ENCODE results near the gene ABCB8. TPM values are rescaled to one million over a fixed set of nuclear protein-coding genes. Genes with fewer than 3 reads are reported as not detected.

ABCB8 gene
- total and polyA plus RNA-seq, 12 donors = 16.7 to 42.2 (median 24.6) TPM

DNA sequence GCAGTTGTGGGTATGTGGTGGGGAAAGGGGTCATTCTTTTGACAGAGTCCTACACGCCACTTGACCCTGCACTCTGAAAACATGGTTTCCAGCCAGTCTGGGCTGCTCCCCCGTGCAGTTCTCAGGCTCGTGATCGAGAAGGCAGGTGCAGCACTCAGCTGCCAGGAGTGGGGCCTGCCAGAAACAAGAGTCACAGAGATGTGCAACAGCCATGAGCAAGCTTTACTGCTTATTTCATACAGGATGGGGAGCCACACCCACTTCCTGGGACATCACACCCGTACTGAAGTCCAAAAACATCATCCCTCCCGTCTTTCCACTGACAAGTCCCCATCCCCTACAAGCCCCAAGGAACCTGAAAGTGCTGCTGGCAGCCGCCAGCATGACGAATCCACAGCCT is 13.3 kb upstream of the ABCB8 start:
- Histone ChIP-seq H3K27me3 (peaks cover 0 to 46% (median 34%) of the 10 kb centered on the region in 7 donors), H3K27ac (peak overlapping the region in 1 of 10 donors; percentile 73), H3K4me1 (peaks cover 9 to 70% (median 42%) of the 10 kb centered on the region in 9 donors), H3K36me3 (peaks cover 0 to 23% (median 0%) of the 10 kb centered on the region in 9 donors), H3K4me3 (no peak overlapping the region), H3K9me3 (no peaks in the 10 kb centered on the region)
- ATAC-seq (no peak), DNase-seq (no peak)
- intact Hi-C loops (cut with DNase I) = loop anchor here in 4 of 10 donors (5.0 to 10.0 kb wide), 4 partner anchors 50 to 238 kb away; no protein-coding TSS in a partner anchor
- 62 to 76% methylated on average over 8 of the region's 8 CpGs for WGBS, 2 donors
- TF ChIP-seq, protein P1, sequence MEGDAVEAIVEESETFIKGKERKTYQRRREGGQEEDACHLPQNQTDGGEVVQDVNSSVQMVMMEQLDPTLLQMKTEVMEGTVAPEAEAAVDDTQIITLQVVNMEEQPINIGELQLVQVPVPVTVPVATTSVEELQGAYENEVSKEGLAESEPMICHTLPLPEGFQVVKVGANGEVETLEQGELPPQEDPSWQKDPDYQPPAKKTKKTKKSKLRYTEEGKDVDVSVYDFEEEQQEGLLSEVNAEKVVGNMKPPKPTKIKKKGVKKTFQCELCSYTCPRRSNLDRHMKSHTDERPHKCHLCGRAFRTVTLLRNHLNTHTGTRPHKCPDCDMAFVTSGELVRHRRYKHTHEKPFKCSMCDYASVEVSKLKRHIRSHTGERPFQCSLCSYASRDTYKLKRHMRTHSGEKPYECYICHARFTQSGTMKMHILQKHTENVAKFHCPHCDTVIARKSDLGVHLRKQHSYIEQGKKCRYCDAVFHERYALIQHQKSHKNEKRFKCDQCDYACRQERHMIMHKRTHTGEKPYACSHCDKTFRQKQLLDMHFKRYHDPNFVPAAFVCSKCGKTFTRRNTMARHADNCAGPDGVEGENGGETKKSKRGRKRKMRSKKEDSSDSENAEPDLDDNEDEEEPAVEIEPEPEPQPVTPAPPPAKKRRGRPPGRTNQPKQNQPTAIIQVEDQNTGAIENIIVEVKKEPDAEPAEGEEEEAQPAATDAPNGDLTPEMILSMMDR (IDR thresholded peaks at IDR 0.05) = no peak

DNA sequence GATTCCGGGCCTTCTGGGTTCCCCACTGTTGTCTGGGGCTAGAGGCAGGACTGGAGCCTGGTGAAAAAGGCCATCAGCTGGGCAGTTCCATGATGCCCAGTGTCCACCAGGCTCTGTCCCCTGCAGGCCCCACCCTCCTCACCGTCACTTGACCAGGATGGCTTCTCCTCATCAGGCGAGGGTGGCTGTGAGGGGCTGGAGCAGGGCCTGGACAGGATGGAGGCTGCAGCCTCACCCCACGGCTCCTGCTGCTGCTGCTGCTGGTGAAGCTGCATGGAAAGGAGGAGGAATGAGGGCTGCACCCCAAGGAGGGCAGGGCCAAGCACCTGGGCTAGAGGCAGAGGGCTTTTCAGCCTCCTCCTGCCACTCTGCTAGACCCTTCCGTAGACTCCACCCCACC is 12.3 kb upstream of the ABCB8 start:
- H3K9me3 ChIP-seq = no peaks in the 10 kb centered on the region
- intact Hi-C loops (cut with DNase I) = loop anchor here in 4 of 10 donors (5.0 to 10.0 kb wide), 4 partner anchors 51 to 239 kb away; no protein-coding TSS in a partner anchor
- ATAC-seq = peak in 2 of 8 donors; percentile 3 to 11
- peaks cover 0 to 23% (median 0%) of the 10 kb centered on the region in 9 donors for H3K36me3 ChIP-seq
- WGBS, 2 donors = 73 to 84% methylated on average over 5 of the region's 5 CpGs
- peaks cover 9 to 63% (median 34%) of the 10 kb centered on the region in 9 donors for H3K4me1 ChIP-seq
- no peak overlapping the region for H3K27ac ChIP-seq
- TF ChIP-seq, protein P1 (IDR thresholded peaks at IDR 0.05) = no peak
- DNase-seq = no peak
- H3K27me3 ChIP-seq = peaks cover 0 to 56% (median 44%) of the 10 kb centered on the region in 7 donors
- H3K4me3 ChIP-seq = no peak overlapping the region

DNA sequence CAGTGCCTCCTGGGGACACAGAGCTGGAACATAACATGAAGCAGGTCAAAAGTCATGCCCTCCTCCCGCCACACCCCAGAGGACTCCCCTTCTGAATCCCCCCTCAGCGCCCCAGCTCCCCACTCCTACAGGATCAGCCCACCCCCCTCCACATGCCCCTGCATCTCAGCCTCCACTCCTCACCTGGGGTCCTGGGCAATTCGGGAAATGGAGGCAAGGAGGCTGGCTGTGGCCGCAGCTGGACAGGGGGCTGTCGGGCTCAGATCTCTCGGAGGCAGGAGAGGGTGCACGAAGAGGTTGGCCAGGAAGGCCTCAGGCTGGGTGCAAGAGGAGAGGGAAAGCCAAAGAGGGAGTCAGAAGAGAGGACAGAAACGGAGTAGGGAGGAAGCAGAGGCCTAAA is 11.7 kb upstream of the ABCB8 start:
- no peaks in the 10 kb centered on the region for H3K9me3 ChIP-seq
- 81 to 84% methylated on average over 8 of the region's 8 CpGs for WGBS, 2 donors
- H3K27ac ChIP-seq = no peak overlapping the region
- no peak for ATAC-seq
- TF ChIP-seq, protein P1 (IDR thresholded peaks at IDR 0.05) = no peak
- H3K27me3 ChIP-seq = peaks cover 0 to 59% (median 48%) of the 10 kb centered on the region in 7 donors
- peaks cover 9 to 61% (median 34%) of the 10 kb centered on the region in 9 donors for H3K4me1 ChIP-seq
- H3K4me3 ChIP-seq = no peak overlapping the region
- intact Hi-C loops (cut with DNase I) = loop anchor here in 4 of 10 donors (5.0 to 10.0 kb wide), 4 partner anchors 52 to 239 kb away; no protein-coding TSS in a partner anchor
- no peak for DNase-seq
- H3K36me3 ChIP-seq = peaks cover 0 to 23% (median 0%) of the 10 kb centered on the region in 9 donors

DNA sequence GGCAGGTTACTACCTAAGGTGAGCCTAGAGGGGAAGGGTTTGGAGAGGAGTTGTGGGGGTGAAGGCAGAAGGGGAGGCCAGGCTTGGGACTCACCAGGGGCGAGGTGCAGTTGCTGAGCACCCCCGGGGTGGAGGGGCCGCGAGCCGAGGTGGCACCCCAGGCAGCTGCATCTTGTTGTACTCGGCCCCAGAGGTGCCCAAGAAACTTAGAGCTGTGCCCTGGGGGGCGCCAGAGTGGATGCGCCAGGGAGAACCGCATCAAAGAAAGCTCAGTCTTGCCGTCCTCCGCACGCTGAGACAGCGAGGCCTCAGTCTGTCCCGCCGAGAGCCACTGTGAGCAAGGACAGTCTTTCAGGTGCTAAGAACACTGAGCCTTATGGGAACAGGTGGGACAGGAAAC is 11.3 kb upstream of the ABCB8 start:
- Histone ChIP-seq H3K27me3 (peaks cover 0 to 59% (median 49%) of the 10 kb centered on the region in 7 donors), H3K27ac (no peak overlapping the region), H3K4me1 (peaks cover 9 to 59% (median 34%) of the 10 kb centered on the region in 9 donors), H3K9me3 (no peaks in the 10 kb centered on the region), H3K36me3 (peaks cover 0 to 20% (median 0%) of the 10 kb centered on the region in 9 donors), H3K4me3 (no peak overlapping the region)
- TF ChIP-seq, protein P1 (IDR thresholded peaks at IDR 0.05) = no peak
- ATAC-seq (no peak), DNase-seq (no peak)
- WGBS, 2 donors = 77 to 83% methylated on average over 15 of the region's 15 CpGs
- intact Hi-C loops (cut with DNase I) = loop anchor here in 4 of 10 donors (5.0 to 10.0 kb wide), 4 partner anchors 52 to 240 kb away; no protein-coding TSS in a partner anchor
